ENCODE results near the gene C11orf58.

Gene C11orf58

GRCh38 chr11:16738193-16738946, at the start of gene C11orf58:
C11orf58 (plus strand) TSS chr11:16738647; CDS start chr11:16738779, 132 bp downstream.
- DNase-seq, result peak; percentile 96

- no peak for DNase-seq
These were observed 48.4 kb upstream of the C11orf58 start for GRCh38 chr11:16690086-16690485.

GRCh38 chr11:16703795-16704194, 34.7 kb upstream of the C11orf58 start:
- DNase-seq, result no peak

GRCh38 chr11:16713594-16713993, 24.9 kb upstream of the C11orf58 start:
- DNase-seq, result no peak

- no peak for DNase-seq
These were observed 15.7 kb upstream of the C11orf58 start for GRCh38 chr11:16722581-16723344.

- no peak for DNase-seq
These were observed 10.6 kb upstream of the C11orf58 start for GRCh38 chr11:16727806-16728205.

- peak; percentile 11 for DNase-seq
These were observed 642 bp upstream of the C11orf58 start for GRCh38 chr11:16737818-16738192.

- no peak for DNase-seq
These were observed 734 bp downstream of the C11orf58 start for GRCh38 chr11:16738947-16739815.

GRCh38 chr11:16741473-16741872, 3.0 kb downstream of the C11orf58 start:
- DNase-seq, result no peak

GRCh38 chr11:16743478-16743877, 5.0 kb downstream of the C11orf58 start:
- DNase-seq, result no peak

GRCh38 chr11:16744128-16744725, 5.8 kb downstream of the C11orf58 start:
- no peak for DNase-seq

- DNase-seq, result no peak
These were observed 7.6 kb downstream of the C11orf58 start for GRCh38 chr11:16745950-16746605.

- no peak for DNase-seq
These were observed 10.6 kb downstream of the C11orf58 start for GRCh38 chr11:16749092-16749491.

GRCh38 chr11:16749666-16750065, 11.2 kb downstream of the C11orf58 start:
- DNase-seq, result no peak

GRCh38 chr11:16750417-16750816, 12.0 kb downstream of the C11orf58 start:
- DNase-seq, result no peak

GRCh38 chr11:16758382-16759024, 20.1 kb downstream of the C11orf58 start:
- no peak for DNase-seq

- no peak for DNase-seq
These were observed 21.5 kb downstream of the C11orf58 start for GRCh38 chr11:16759857-16760508.

- peak; percentile 30 for DNase-seq
These were observed 25.3 kb downstream of the C11orf58 start for GRCh38 chr11:16763746-16764145.

- no peak for DNase-seq
These were observed 26.4 kb downstream of the C11orf58 start for GRCh38 chr11:16764888-16765287.

- DNase-seq, result no peak
These were observed 28.7 kb downstream of the C11orf58 start for GRCh38 chr11:16767137-16767536.

- no peak for DNase-seq
These were observed 29.5 kb downstream of the C11orf58 start for GRCh38 chr11:16767957-16768356.
